Activated CD4-positive, CD25-positive, alpha-beta regulatory T cell treated with anti-CD3 and anti-CD28 coated beads, Interleukin-2, amount 50 U/mL, for 16 hours (primary cell): Measurements from ENCODE around the gene SP110.

Experiments used
- DNase-seq: peaks from one replicate; pipeline ENCODE4 v3.0.0-alpha.2; 2020; ENCODE audit warnings: low read depth, low spot score

The SP110 gene

GRCh38 chr2:230170532-230170931 lies 49.3 kb downstream of the SP110 start:
- DNase-seq = no peak

DNA sequence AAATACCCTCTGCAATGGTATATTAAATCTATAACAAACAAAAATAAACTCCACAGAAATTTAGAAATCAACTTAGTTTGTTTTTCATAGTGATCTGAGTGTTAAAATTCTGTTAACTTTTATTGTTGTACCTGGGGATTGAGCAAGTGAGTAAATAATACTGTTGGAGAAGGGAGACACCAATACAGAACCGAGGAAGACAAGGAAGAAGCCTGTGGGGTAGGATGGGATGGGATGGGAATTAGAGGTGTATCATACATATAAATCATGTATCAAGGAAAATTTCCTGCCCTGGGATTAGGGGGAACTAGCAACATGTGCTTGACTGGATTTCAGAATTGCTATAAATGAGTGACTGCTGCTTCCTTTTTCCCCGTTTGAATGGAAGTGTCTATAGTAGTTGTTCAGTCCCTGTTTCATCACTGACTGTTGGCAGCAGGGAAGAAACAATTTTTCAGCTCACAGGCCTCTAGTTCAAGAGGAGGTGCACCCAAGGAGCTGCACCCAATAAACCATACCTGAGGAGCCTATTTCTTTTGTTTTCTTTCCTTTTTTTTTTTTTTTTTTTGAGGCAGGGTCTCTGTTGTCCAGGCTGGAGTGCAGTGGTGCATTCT lies 53.1 kb downstream of the SP110 start:
- no peak for DNase-seq

DNA sequence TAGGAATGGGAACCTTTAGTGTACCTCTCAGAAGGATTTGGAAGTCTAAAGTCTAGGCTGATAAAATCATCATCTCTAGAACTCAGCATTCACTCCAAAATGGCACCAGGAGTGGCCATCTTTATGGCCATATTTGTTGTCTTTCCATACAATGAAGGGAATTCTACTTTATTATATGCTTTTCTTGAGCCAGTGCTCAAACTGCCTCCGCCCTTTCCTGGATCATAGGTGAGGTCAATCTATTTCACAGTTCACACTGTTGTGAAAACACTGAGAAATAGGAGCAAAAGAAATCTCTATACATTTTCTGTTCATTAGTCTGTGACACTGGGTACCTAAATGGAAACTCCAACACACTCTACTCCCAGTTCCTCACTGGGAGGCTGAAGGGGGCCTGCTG lies 55.6 kb downstream of the SP110 start:
- no peak for DNase-seq

DNA sequence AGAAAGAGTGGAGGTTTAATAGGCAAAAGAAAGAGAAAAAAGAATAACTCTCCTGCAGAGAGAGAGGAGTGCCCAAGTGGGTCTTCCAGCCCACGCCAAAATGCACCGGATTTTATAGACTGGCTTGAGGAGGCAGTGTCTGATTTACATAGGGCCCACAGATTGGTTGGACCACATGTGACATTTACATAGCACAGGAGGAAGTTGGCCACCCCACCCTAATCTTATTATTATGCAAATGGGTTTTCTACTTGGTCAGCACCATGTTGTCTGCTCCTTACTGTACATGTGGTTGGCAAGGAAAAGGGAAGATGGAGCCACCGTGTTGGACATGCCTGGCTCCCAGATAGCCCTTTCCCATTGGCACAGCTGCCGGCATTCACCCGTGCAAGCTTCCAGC lies 56.8 kb downstream of the SP110 start:
- no peak for DNase-seq

DNA sequence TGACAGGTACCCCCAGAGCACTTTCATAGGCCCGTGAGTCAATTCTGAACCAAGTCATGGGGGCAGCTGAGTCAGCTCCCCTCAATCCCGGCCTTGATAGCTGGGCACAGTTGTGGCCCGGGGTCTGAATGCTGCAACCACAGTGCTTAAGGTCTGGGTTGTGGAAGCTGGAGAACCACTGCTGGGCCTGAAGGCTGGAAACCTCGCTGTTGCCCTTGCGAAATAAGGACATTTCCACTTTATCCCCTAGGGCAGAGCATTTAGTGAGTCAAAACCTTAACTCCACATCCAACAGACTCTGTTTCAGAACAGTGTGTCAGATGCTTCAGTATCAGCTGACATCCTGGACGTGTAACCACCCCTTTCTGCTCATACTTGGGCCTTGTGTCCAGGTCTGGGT lies 58.6 kb downstream of the SP110 start:
- no peak for DNase-seq

DNA sequence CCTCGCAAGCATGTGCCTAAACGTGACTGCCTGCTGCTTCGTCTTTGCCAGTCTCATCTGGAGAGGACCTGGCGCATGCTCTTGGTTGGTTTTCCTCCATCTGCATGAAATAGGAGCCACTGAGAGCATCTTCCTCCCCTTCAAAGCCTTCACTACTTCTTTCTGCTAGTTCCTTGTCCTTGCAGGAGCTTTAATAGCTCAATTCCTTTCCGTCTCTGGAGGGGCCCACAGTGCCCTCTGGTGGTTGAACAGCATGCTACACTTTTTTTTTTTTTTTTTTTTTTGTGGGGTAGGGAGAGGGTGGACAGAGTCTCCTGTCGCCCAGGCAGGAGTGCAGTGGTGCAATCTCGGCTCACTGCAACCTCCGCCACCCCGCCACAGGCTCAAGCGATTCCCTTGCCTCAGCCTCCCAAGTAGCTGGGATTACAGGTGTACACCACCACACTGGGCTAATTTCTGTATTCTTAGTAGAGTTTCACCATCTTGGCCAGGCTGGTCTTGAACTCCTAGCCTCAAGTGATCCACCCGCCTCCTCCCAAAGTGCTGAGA lies 59.6 kb downstream of the SP110 start:
- peak; percentile 26 for DNase-seq

- DNase-seq = no peak
Measured at GRCh38 chr2:230158468-230158867, 61.3 kb downstream of the SP110 start.

DNA sequence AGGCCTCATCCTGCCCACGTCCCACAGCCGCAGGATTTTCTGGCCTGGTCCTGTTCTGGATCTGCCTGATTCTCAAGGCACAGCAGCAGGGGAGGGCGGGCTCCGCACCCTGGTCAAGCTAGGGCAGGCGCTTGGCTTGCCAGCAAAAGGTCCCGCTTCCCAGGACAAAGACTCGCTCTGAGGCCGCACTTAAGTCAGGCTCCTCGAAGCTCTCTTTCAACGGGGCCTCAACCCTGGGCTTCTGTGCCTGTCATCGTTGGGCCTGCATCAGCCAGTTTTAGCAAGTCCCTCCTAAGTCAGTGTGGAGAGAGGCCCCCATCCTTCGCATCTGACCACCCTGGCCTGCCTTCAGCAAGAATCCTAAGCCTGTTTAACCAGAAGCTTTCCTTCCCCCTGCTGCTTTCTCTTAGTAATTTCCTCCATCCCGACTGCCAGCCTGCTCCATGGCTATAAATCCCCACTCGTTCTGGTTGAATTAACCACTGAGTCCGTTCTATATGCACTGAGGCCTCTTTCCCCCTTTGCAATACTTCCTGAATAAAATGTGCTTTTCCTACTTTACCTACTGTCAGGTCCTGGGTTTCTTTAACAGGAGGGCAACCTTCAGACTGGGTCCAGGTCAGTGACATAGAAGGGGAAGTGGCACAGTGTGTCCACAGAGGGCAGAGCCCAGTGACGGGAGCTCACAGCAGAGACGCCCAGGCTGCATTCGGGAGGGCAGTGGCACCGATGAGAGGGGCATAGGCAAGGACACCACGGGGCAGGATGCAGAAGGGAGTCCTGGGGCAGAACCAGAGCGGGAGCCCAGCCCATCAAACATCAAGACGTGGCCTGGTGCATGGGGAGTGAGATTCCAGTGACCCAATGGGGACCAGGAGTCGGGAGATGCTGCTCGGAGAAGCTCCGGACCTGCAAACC lies 62.7 kb downstream of the SP110 start:
- DNase-seq = no peak

GRCh38 chr2:230155359-230155758 lies 64.4 kb downstream of the SP110 start:
- DNase-seq = no peak

DNA sequence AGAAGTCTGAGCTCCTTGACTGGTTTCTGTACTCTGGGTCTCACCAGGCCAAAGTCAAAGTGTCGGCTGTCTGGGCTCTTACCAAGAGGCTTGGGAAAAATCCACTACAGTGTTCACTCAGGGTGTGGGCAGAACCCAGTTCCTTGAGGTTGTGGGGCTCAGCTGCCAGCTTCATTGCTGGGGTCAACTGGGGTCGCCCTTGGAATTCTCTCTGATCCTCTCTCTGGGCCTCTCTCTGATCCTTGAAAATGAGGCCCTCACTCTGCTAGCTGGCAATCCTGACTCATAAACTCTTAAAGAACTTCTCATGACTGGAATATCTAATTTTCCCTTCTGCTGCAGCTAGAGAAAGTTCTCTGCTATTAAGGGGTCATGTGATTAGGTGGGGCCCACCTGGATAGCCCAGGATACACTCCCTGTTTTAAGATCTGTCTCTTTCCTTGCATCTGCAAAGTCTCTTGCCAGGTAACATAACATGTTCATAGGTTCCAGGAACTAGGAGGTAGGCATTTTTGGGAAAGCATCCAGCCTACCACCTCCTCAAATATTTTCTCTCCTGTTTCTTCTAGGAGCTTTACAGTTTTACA lies 66.3 kb downstream of the SP110 start:
- DNase-seq = no peak

GRCh38 chr2:230152334-230152733 lies 67.5 kb downstream of the SP110 start:
- DNase-seq = no peak

DNA sequence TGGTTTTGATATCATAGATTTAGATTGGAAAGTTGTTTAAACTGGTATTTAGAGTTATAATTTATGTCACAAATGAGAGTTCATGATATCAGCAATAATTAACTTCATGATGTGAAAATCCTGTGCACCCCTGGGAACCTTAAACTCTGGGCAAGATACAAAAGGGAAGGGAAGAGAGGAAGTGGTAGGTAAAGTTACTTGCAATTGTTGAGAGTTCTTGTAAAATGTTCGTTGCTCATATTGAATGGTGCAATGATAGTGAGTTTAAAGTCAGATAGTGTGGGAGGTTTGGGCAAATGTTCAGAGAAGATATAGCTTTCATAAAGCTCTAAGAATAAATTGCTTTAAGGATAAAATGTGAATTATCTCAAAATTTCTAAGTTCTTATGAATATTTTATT lies 75.4 kb downstream of the SP110 start:
- DNase-seq = no peak

DNA sequence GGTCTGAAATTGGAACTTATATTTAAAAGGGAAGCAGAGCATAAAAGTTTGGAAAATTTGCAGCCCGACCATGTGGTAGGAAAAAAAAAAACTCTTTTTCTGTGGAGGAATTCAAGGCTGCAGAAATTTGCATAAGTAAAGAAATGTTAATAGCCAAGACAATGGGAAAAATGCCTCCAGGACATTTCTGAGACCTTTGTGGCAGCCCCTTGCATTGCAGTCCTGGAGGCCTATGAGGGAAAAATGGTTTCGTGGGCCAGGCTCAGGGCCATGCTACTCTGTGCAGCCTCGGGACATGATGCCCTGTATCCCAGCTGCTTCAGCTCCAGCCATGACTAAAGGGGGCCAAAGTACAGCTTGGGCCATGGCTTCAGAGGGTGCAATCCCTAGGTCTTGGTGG lies 79.1 kb downstream of the SP110 start:
- no peak for DNase-seq

- no peak for DNase-seq
Measured at GRCh38 chr2:230137902-230138539, 81.8 kb downstream of the SP110 start.

DNA sequence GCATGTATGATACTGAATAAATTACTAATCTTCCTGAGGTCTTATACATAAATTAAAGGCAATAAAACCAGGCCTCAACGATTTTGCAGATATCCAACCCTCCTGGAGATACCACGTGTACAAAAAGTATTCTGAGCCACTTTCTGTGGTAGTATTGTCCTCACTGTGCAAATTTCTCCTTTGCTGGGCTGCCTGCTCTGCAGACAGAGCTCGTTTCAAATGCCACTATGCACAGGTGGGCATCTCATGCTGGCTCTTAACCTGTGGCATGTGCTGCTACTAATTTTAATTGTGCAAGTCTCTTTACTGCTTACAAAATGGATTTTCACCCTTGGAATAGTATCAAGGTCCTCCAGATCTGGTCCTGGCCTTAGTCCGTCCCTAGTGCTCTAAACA lies 84.7 kb downstream of the SP110 start:
- DNase-seq = no peak

DNA sequence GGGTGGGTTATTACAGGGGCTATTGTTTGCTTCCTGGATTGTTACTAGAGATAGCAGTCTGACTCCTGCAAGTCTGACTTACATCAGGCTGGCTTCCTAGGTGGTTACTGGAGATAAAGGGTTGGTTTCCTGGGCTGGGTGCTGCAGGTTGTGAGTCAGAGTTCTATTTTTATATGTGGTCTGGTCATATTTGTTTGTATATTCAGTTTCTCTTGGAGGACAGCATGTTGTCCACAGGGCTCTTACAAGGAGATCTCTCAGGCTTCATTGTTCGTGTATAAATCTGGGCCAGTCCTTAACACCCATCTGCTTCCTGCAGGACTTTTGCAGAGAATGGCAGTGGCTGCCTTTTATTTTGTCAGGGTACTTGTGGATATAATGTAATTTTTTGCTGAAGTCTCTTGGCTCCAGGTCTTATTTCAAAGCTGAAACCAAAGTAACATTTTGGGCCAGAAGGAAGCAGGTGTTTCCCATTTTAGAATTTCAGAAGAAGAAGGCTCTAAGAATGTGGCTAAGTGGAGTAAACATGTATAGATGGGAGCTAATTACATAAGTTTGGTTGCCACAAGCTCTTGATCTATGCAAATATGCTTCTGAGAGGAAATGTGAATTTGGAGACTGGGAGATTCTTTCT lies 85.2 kb downstream of the SP110 start:
- DNase-seq = no peak

GRCh38 chr2:230131366-230131765 lies 88.4 kb downstream of the SP110 start:
- no peak for DNase-seq

- no peak for DNase-seq
Measured at GRCh38 chr2:230130668-230131364, 89.0 kb downstream of the SP110 start.

DNA sequence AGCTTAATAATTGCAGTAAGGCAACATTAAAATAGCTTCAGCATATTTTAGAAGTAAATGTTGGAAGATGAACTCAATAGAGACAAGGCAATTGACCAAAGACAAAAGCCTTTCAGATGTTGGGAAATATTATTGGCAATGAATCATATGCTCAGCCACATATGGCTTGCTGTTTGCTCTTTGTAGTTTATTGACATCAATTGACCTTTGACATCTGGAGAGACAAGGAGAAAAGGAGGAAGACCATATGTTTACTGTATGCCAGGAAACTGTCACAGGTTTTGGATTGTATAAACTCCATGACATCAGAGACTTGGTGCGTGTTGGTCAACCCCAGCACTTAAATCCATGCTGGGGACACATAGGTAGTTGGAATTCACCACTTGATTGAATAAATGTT lies 90.4 kb downstream of the SP110 start:
- DNase-seq = no peak

GRCh38 chr2:230128623-230129342 lies 91.0 kb downstream of the SP110 start:
- no peak for DNase-seq
